Peyer's patch (tissue), 4 donors: ENCODE data around the gene KCTD1. TPM values are rescaled to one million over a fixed set of nuclear protein-coding genes. Genes with fewer than 3 reads are reported as not detected.

Source experiments
- DNase-seq, 3 donors: peaks; one replicate each; pipeline ENCODE4 v3.0.0-alpha.2; 2017 to 2019
- H3K27ac ChIP-seq, 4 donors: fragments of 200-600 bp; sonication (generic); one replicate each; pipeline ENCODE4 v1.5.1; 2016 to 2019
- H3K27me3 ChIP-seq, 2 donors: fragments of 200-600 bp; sonication (generic); one replicate each; pipeline ENCODE4 v1.5.1; 2019
- H3K36me3 ChIP-seq, 3 donors: fragments of 200-600 bp; sonication (generic); one replicate each; pipeline ENCODE4 v1.5.1; 2016 to 2019
- H3K4me1 ChIP-seq, 4 donors: fragments of 200-600 bp; sonication (generic); one replicate each; pipeline ENCODE4 v1.5.1; 2016 to 2019
- H3K4me3 ChIP-seq, 4 donors: fragments of 200-600 bp; sonication (generic); 1 replicate in 3 of 4; 2 replicates in 1 of 4; pipeline ENCODE4 v1.5.1; 2016 to 2019; ENCODE audit warnings: mild to moderate bottlenecking in 1 of 4
- H3K9me3 ChIP-seq, 4 donors: fragments of 200-600 bp; sonication (generic); one replicate each; pipeline ENCODE4 v1.5.1; 2016 to 2019; ENCODE audit warnings: mild to moderate bottlenecking in 1 of 4
- CTCF ChIP-seq, 6 experiments: fragments of 450-650 bp in 4 of 6; fragments of 200-600 bp in 2 of 6; sonication (generic) in 1 of 6; IDR thresholded peaks; one replicate each; pipeline ENCODE4 v1.5.1; 2017 to 2019; ENCODE audit warnings: antibody characterized with exemption in 6 of 6, mild to moderate bottlenecking in 3 of 6, moderate library complexity in 1 of 6
- POLR2A ChIP-seq, 2 donors: fragments of 450-650 bp; IDR thresholded peaks; one replicate each; pipeline ENCODE4 v1.5.1; 2017; ENCODE audit warnings: antibody characterized with exemption in 2 of 2, mild to moderate bottlenecking in 2 of 2, moderate library complexity in 2 of 2
- total RNA-seq, 4 donors: library from RNA; depleted of rRNA; stranded (reverse); fragments of >200 nt; gene quantifications; one replicate each; pipeline ENCODE4 v1.1.0, GENCODE V29; 2016

The KCTD1 gene
- total RNA-seq, 4 donors from 2014 or later, result 2.5 to 6.3 (median 4.7) TPM

- no peaks in the 10 kb centered on the region for H3K36me3 ChIP-seq
- no peaks in the 10 kb centered on the region for H3K9me3 ChIP-seq
- no peak overlapping the region for H3K4me3 ChIP-seq
- H3K27ac ChIP-seq, result no peak overlapping the region
- DNase-seq, result no peak
- no peaks in the 10 kb centered on the region for H3K4me1 ChIP-seq
- TF ChIP-seq CTCF (IDR thresholded peaks at IDR 0.05) (no peak), POLR2A (IDR thresholded peaks at IDR 0.05) (no peak)
- no peaks in the 10 kb centered on the region for H3K27me3 ChIP-seq
Measured at GRCh38 chr18:26524002-26524401, 24.4 kb downstream of the KCTD1 start.

GRCh38 chr18:26521617-26522016, 26.7 kb downstream of the KCTD1 start:
- no peak for DNase-seq
- Histone ChIP-seq H3K4me3 (no peak overlapping the region), H3K36me3 (no peaks in the 10 kb centered on the region), H3K9me3 (no peaks in the 10 kb centered on the region), H3K27ac (no peak overlapping the region), H3K27me3 (no peaks in the 10 kb centered on the region), H3K4me1 (no peaks in the 10 kb centered on the region)
- TF ChIP-seq POLR2A (IDR thresholded peaks at IDR 0.05) (no peak), CTCF (IDR thresholded peaks at IDR 0.05) (no peak)

GRCh38 chr18:26520974-26521373, 27.4 kb downstream of the KCTD1 start:
- no peaks in the 10 kb centered on the region for H3K27me3 ChIP-seq
- H3K4me1 ChIP-seq, result no peaks in the 10 kb centered on the region
- no peak overlapping the region for H3K27ac ChIP-seq
- no peaks in the 10 kb centered on the region for H3K9me3 ChIP-seq
- DNase-seq, result no peak
- TF ChIP-seq CTCF (IDR thresholded peaks at IDR 0.05) (no peak), POLR2A (IDR thresholded peaks at IDR 0.05) (no peak)
- H3K4me3 ChIP-seq, result no peak overlapping the region
- H3K36me3 ChIP-seq, result no peaks in the 10 kb centered on the region

GRCh38 chr18:26519114-26519513, 29.2 kb downstream of the KCTD1 start:
- Histone ChIP-seq H3K27me3 (no peaks in the 10 kb centered on the region), H3K4me3 (no peak overlapping the region), H3K36me3 (no peaks in the 10 kb centered on the region), H3K4me1 (no peaks in the 10 kb centered on the region), H3K9me3 (no peaks in the 10 kb centered on the region), H3K27ac (no peak overlapping the region)
- no peak for DNase-seq
- TF ChIP-seq CTCF (IDR thresholded peaks at IDR 0.05), result no peak
- TF ChIP-seq POLR2A (IDR thresholded peaks at IDR 0.05), result no peak

- TF ChIP-seq POLR2A (IDR thresholded peaks at IDR 0.05) (no peak), CTCF (IDR thresholded peaks at IDR 0.05) (no peak)
- H3K27ac ChIP-seq, result no peak overlapping the region
- H3K36me3 ChIP-seq, result no peaks in the 10 kb centered on the region
- H3K9me3 ChIP-seq, result no peaks in the 10 kb centered on the region
- no peak for DNase-seq
- no peak overlapping the region for H3K4me3 ChIP-seq
- H3K27me3 ChIP-seq, result no peaks in the 10 kb centered on the region
- H3K4me1 ChIP-seq, result no peaks in the 10 kb centered on the region
Measured at GRCh38 chr18:26516964-26517363, 31.4 kb downstream of the KCTD1 start.
